HG03354 (cell line): ENCODE measurements around the gene PARK7.

Source experiments
- ATAC-seq: cut with Tn5 transposase; IDR thresholded peaks from one replicate; pipeline ENCODE4 v1.9.1; 2021; ENCODE audit warnings: mild to moderate bottlenecking; ENCODE audit not compliant: unreplicated experiment, poor library complexity, severe bottlenecking

PARK7 gene

DNA sequence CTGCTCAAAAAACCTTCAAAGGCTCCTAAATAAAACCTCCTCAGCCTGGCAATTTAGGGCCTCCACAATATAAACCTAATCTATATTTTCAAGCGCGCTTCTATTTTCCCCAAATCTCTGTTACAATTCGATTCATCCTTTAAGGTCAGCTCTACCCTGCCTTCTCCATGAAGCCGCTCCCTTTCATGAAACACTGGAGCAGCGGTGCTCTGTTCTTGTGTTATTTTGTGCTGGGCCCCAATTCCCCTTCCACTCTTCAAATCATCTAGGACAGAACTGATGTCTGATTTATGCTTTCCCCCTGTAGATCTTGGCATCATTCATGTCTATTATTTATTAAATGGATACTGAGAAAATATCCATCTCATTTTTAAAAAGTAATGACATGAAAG is 57.7 kb downstream of the PARK7 start:
- ATAC-seq: no peak

DNA sequence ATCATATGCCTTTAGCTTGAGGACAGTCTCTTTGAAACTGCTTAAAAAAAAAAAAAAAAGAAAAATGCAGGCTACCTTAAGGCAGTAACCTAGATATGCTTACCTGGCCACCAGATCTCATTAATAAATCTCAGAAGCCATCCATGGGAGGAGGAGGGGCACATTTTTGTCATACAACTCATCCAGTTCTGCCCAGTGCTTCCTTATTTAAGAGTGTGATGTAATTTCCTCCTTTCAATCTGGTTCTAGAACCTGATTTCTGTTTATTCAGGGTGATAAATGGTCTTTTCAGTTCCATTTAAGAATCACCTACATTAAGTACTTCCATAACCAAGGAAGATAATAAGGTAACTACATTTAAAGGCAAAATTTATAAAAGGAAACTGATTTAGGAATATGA is 58.5 kb downstream of the PARK7 start:
- no peak for ATAC-seq

DNA sequence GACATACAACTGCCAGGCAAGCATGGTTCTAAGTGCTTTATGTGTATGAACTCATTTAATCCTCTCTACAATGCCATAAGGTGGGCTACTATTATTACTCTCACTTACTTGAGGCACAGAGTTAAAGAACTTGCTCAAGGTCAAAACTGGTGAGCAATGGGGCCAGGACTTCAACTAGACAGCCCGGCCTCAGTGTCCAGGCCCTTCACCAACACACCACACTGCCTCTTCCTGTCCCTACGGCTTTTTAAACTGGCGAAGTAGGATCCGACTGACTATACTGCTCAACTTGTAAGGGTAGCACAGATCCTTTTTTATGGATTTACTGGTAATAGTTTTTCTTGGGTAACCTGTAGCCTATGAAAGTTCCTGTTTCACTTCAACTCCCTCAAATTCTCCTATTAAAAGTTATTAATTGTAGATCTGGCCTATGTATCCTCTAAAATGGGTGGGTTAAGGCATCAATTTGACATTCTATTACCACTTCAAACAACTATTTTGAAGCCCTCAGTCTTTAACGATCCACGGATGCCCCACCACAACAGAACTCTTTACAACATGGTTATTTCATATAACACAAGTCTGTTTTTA is 60.3 kb downstream of the PARK7 start:
- ATAC-seq: no peak

DNA sequence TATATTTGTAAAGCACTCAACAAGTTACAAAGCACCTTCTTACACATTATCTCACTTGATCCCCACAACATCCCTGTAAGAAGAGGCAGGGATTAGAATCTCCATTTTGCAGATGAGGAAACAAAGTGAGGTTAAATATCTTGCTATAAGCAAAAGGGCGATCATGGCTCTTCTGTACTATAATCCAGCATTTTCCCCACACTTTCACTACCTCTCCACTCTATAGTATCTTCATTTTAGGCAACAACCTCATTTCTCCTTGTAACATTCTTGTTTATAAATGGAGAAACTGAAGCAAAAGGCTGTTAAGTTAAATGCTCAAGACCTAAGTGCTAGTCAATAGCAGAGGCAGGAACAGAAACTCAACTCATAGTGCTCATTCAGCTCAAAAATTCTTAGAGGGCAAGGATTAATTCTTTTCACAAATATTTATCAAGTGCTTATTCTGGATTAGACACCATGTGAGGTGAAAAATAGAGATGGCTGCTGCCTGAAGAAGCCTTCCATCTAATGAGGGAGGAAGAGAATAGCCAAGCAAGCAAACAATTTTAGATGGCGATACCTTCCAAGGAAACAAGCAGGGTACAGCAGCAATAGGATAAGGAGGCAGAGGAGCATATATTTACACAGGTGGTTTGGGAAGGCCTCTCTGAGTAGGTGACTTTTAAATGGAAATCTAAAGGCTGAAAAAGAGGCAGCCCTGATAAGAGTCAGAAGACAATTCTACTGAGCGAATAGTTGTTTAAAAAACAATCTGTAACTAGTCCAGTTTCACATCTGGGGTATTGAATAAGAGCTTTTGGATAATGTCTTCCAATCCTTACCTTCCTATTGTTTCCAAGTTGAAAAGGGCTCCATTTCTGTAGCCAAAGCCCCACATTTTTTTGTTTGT is 61.1 kb downstream of the PARK7 start:
- ATAC-seq: no peak

DNA sequence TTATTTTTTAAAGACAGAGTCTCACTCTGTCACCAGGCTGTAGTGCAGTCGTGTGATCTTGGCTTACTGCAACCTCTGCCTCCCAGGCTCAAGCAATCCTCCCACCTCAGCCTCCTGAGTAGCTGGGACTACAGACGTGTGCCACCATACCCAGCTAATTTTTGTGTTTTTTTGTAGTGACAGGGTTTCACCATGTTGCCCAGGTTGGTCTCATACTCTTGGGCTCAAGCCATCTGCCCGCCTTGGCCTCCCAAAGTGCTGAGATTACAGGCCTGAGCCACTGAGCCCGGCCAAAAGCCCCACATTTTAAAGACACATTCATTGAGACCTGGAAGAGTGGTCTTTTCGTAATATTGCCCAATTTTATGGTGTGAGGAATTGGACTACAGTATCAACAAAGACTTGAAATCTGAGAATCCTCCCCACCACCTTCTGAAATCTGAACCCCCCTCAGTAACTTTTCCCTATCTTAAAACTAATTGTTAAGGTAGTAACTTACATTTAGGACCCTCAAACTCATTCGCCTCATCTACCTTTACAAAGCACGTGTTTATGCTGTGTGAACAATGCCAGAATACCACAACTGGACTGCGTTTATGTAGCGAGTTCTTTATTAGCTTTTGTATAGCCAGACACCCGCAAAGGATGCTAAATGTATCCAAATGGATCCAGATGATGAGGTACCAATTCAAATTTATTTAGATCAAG is 61.9 kb downstream of the PARK7 start:
- ATAC-seq: no peak

DNA sequence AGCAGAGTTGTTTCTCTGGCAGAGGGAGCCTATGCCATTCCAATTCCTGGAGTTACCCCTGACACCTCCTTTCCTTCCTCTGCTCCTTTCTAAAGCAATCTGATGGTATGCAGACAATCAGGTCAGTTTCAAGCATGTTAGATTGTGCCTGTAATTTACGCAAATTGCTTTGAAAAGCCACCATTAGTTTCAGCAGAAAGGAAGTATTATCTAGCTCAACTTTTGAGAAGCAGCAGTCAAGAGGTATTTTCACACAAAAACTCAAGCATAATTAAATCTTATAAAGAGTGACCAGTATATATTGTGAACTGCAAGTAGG is 62.4 kb downstream of the PARK7 start:
- ATAC-seq: no peak

DNA sequence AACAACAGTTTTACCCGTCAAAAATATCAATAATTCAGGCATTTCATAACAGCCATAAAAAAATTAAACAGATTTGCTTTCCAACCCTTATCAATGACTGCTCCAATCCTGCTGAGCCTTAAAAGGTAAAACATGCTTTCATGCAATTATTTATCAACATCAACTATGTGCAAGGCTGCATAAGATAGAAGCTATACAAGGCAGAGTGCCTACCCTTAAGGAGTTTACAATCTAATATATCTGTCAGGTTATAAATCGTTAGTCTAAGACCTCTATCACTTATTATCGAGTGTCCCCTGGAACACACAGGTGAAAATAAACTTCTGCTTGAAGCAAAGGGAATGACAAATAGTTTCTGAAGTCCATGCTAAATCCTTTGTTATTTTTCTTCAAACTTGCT is 62.8 kb downstream of the PARK7 start:
- no peak for ATAC-seq

DNA sequence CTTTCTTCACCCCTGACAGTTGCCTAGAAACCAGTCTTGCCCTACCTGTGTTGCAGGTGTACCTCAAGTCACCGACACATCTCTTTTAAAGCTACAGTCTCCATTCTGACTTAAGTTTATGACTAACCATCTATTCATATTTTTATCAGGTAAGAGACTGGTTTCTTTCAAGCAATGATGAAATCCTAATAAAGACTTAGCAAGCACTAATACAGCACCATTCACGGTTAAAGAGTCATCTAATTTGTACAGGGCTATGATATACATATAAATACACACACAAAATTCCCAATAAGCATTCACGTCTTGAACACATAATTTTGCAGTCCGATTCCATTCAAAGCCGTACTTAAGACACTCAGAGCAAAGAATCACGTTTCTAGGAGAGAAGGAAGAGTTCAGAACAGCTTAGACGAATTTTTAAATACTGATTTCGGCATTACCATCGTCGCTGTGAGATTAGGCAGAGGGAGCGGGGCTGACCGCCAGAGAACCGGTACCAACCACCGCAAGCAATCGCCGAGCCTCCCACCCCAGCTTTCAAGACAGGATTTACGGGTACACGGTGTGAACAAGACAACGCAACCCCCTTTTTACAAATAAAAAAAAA is 63.7 kb downstream of the PARK7 start:
- no peak for ATAC-seq

DNA sequence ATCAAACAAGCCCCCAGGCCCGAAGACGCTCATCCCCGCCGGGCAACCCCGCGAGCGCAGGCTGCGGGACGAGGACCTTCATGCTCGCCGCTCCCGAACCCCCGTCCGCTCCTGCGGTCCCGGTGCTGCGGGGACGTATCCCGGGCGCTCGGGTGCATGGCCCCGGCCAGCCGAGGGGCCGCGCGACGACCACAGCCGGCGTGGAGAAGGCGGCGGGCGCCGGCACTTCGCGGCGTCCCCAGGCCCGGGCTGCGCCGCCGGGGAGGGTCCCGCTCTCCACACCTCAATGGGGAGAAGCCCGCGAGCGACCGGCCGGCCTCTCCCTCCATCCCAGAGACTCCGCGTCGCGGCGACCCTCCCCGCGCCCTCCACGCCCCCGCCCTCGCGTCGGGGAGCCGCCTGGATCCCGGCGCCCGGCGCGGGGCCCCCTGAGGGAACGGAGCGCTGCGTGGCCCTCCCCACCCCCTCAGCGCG is 64.2 kb downstream of the PARK7 start:
- ATAC-seq: no peak

DNA sequence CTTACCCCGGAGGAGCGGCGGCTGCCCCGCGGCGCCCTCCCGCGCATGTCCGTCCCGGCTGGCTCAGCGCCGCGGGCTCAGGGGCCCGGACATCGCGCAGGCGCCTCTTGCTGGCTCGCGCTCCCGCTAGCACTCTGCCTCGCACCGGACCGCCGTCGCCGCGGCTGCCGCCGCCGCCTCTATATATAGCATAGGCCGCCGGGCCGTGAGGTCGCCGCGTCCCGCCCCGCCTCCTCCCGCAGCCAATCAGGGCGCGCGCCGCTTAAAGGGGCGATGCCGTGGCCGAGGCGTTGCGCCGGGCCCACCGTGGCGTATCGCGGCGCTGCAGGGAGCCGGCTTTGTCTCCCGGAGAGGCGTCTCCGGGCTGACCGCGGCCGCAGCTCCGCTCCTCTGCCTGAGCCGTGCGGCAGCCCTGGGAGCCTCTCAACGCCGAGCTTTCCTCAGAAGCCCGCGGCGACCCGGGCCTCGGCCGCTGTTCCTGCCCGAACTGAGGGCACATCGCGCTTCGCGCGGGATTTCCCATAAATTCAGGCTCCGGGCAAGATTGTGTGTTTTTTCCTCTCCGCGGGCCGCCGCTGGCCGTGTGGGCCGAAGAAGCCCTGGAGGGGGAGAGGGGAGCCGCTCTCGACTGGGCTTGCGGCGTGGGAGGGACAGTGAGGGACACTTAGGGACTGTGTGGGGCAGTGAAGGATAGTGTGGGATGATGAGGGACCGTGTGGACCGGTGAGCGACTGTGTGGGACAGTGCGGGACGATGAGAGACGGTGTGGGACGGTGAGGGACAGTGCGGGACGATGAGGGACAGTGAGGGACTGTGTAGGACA is 64.9 kb downstream of the PARK7 start, which contains the start of gene ERRFI1:
TSS of gene ERRFI1 (minus strand) at position 157 of the 823 bp plus-strand sequence. CDS start 10,690 bp downstream, outside the sequence.
- ATAC-seq: peak; percentile 91

DNA sequence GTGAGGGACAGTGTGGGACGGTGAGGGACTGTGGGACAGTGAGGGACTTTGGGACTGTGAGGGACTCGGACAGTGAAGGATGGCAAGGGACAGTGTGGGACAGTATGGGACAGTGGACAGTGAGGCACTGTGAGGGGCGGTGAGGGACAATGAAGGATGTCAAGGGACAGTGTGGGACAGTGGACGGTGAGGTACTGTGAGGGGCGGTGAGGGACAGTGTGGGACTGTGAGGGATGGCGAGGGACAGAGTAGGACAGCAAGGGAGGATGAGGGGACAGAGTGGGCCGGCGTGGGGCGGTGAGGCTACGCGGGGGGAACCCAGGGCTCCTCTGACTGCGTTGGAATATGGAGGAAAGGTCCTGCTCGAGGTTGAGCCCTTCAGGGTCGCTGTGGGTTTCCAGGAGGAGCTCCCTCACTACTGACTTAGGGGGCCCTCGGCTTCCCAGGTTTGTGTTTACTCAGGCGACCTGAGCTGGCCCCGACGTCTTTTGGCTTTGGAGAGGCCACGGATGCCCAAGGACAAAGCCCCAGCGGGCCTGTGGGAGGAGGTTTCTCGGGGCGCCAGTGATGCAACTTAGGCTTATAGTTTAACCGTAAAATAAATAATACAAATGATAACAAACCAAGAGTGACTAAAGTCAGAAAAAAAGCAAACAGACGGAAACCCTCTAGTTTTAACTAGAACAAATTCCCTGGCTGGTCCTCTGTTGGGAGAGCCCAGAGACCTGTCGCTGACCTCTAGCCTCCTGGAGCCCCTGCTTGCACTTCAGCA is 65.7 kb downstream of the PARK7 start:
- ATAC-seq: no peak

DNA sequence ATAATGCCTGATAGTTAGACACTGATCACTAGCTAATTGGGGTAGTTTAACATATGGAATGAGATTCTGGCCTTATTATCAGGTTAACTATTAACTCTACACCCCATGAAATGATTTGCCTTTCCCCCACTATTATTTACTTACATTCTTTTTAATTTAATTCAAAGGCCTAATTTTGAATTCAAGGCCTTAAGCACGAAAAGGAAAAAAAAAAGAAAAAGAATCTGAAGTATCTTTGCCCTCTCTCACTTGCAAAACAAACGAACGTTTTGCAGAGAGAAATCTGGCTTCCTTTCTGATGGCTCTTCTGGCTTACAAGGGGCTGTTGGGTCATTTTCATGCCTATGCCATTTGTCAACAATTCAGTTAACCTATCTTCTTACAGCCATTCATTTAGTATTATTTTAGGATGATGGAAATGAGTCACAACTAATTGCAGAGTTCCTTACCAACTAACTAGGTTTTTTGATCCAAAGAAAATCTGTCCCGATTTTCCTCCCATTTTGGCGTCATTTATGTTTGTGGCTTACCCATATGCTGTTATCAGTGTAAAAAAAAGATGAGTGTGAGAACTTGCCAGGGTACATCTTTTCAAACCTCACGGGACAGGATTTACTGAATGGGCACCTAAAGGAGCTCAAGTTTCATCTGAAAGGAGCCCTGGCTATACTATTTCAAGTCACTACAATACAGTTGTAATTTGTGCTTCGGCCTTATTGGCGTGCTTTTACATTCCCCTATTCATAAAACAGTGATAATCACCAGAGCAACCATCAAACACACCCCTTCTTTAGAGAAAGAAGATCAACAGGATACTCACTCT is 66.4 kb downstream of the PARK7 start:
- ATAC-seq: no peak

DNA sequence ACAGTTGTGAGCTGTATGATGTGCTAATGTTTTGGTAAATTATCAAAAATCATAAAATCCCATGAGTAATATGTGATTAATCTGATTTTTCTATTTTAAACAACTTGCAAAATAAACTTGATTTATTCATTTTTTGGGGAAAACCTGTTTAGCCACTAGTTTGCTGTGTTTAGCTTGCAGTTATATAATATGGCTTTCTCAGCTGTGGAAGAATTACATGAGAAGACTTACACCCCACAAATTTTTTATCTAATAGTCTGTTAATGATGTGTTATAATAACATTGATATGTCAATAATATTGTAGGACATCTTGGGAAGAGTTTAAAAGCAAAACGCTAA is 67.0 kb downstream of the PARK7 start:
- no peak for ATAC-seq

DNA sequence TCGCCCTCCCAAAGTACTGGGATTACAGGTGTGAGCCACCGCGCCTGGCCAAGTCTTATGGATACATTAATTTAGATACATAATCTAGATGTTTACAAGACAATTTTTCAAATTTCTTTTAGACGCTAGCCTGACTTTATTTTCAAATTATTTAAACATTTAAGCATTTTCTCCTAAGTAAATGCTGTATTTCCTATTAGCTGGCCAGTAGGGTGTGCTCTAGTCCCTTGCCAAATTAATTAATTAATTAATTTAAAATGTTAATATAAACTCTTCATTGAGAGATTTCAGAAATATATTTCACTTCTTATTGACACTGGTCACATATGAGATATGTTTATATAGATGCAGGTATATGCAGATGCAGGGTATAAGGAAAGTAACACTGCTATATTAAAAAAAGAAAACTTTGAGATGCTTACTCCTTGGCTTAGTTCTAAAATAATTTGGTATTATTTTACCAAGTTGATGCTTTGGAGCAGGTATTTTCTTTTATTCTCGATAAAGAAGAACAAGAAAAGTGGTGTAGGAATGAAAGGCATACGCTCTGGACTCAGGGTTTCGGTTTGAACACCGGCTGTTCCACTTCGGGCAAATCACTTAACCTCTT is 69.8 kb downstream of the PARK7 start:
- no peak for ATAC-seq

DNA sequence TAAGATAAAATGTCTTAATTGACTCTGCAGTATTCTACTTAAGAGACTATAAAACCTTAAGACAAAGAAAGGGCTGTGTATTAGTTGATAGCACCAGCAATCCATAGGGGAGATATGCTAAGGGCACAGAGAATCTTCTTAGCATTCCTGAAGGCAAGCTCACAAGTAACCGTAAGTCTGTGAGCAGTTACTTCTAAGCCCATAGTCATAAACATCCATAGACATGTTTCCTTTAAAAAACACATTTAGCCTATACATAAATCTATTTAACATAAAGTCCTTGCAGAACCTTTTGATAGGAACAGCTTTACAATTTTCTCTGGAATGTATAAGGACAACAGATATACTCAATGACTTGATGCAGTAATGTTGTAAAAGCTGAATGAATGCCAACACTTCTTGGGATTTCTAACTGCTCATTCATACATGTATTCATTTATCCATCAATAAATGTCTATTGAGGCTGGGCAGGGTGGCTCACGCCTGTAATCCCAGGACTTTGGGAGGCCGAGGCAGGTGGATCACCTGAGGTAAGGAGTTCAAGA is 70.9 kb downstream of the PARK7 start:
- ATAC-seq: no peak

DNA sequence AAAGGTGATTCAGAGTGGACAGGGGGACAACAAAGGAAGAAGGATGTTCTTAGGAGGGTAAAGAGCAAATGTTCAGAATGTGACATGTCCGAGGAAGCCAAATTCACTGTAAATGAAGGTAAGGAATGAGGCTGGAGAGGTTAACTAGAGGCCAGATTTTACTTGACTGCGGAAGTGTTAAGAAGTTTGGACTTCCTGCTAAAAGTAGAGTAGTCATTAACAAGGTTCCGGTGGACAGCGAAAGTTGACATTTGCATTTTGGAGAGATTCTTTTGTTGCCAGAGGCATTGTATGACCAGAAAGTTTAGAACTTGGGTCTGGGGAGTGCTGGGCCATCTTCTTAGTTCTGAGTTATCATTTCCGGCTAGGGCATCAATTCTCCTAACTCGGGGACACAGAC is 71.8 kb downstream of the PARK7 start:
- no peak for ATAC-seq
